ENCODE data around the gene ATRNL1.
"Not testable (repeated sequence)": the region's sequence is repeated elsewhere in the genome, so short reads cannot be mapped to it uniquely, and the experiment has no call there.

ATRNL1 gene

DNA sequence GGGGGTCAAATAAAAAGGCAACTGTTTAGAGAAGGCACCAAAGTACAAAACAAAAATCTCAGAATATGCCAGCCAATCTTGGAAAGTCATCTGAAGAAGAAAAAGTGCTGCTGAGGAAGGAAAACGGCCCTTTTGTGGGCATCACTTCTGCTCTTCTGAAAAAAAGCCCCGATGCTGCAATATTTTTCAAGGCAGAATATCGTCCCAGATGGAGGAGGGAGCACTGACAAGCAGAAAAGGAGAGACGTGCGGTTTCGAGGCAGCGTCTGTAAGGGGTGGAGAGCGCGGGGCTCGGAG, 959 bp upstream of the ATRNL1 start:
- TF ChIP-seq CTCF (IDR thresholded peaks at IDR 0.05; ENCODE audit: low read depth, low read length) = no peak
- peak overlapping the region; percentile 63 for H3K4me3 ChIP-seq (ENCODE audit: low read depth, low read length)

- H3K4me3 ChIP-seq (ENCODE audit: low read depth, low read length) = peak overlapping the region; percentile 63
- no peak for TF ChIP-seq CTCF (IDR thresholded peaks at IDR 0.05; ENCODE audit: low read depth, low read length)
Observed at GRCh38 chr10:115092555-115093285, 445 bp upstream of the ATRNL1 start.

DNA sequence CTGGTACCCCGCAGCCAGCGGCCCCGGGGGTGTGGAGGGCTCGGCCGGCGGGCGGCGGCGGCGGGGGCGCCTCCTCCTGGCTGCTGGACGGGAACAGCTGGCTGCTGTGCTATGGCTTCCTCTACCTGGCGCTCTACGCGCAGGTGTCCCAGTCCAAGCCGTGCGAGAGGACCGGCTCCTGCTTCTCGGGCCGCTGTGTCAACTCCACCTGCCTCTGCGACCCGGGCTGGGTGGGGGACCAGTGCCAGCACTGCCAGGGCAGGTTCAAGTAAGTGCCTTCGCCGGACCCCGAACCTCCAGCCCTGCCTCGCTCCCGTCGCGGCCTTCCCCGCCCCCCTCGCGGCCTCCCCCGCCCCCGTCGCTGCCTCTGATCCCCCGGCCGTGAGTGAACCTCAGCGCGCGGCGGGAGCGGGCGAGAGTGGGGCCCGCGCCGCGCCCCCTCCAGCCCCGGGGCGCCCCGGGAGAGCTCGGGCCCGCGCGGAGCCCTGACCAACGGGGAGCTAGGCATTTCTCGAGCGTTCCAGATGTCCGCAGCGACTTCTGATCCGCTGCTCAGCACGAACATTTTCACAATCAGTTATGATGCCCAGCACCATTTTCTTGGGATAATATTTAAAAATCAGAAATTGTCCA, 727 bp downstream of the ATRNL1 start:
- H3K4me3 ChIP-seq (ENCODE audit: low read depth, low read length) = peak overlapping the region; percentile 63

DNA sequence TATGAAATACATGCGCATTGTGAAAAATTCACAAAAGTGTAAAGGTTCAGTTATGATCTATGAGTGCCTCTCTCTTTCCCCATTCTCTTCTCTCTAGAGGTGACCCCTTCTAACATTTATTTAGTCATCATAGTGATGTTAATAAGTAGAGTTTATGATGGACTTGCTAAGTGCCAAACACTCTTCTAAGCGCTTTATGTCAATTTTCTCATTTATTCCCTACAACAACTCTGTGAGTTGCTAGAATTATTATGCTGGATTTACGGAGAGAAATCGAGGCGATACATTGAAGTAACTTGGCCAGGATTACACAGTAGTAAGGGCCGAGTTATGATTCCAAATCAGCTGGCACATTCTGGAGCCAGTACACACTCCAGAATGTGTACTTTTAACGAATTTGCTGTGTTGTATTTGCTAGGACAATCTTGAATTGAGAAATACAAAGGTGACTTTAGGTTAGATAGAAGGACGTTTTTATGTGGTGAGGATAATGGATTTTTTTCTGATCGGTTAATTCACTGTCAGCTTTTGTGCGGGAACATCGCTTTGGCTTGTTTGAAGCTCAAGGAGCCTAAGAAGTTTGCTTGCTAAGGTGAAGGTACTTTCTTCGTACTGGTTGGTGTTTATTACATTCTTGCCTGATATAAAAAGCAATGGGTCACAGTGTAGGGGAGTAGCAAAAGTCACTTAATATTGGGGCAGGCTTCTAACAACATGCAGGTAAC, 1.4 kb downstream of the ATRNL1 start:
- no peak overlapping the region for H3K4me3 ChIP-seq (ENCODE audit: low read depth, low read length)
- TF ChIP-seq CTCF (IDR thresholded peaks at IDR 0.05; ENCODE audit: low read depth, low read length) = no peak

More for the DNA sequence above, 727 bp downstream of the ATRNL1 start:
- no peak for TF ChIP-seq CTCF (IDR thresholded peaks at IDR 0.05; ENCODE audit: low read depth, low read length)

DNA sequence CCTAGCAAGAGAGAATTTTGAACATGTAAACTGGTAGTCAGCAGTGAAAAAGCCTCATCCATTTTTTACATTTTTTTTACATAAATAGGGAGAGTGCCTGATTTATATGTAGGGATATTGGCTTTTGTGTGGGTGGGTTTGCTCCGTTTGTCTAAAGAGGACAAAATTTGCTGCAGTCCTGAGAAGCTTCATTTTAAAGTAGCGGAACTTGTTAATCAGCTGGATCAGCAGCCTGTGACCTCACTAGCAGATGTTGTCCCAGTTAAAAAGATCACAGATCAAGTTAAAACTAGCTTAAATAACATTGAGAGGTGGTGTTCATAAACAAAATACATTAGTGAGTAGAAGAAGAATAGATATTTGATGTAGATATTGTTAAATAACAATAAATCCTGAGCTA, 2.6 kb downstream of the ATRNL1 start:
- no peak overlapping the region for H3K4me3 ChIP-seq (ENCODE audit: low read depth, low read length)
- no peak for TF ChIP-seq CTCF (IDR thresholded peaks at IDR 0.05; ENCODE audit: low read depth, low read length)

DNA sequence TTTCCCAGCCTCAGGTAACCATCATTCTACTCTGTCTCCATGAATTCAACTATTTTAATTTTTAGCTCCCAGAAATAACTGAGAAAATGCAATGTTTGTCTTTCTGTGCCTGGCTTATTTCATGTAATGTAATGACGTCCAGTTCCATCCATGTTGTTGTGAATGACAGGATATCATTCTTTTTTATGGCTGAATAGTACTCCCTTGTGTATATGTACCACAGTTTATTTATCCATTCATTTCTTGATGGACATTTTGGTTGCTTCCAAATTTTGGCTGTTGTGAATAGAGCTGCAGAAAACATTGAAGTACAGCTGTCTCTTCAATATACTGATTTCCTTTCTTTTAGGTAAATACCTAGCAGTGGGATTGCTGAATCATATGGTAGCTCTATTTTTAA, 10.5 kb downstream of the ATRNL1 start:
- TF ChIP-seq CTCF (IDR thresholded peaks at IDR 0.05; ENCODE audit: low read depth, low read length) = no peak

DNA sequence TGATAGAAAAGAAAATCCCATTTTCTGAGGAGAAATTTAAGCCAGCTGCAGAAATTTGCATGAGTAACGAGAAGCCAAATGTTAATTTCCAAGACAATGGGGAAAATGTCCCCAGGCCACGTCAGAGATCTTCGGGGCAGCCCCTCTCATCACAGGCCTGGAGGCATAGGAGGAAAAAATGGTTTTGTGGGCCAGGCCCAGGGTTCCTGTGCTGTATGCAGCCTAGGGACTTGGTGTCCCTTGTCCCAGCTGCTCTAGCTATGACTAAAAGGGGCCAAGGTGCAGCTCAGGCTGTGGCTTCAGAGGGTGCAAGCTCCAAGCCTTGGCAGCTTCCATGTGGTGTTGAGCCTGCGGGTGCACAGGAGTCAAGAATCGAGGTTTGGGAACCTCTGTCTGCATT, 12.2 kb downstream of the ATRNL1 start:
- not testable (repeated sequence) for H3K4me3 ChIP-seq (ENCODE audit: low read depth, low read length)

More for the DNA sequence above, 10.5 kb downstream of the ATRNL1 start:
- H3K4me3 ChIP-seq (ENCODE audit: low read depth, low read length) = no peak overlapping the region

All from WI38 (cell line).